K562 (cell line): ENCODE measurements around the gene DDX54. TPM values are rescaled to one million over a fixed set of nuclear protein-coding genes. Genes with fewer than 3 reads are reported as not detected.

ENCODE experiments used
- ATAC-seq: fragments of 200-7000 bp; cut with Tn5 transposase; 3 replicates; pipeline ENCODE4 v1.9.1; 2020; ENCODE audit warnings: moderate library complexity
- BruUV-seq: library from RNA; stranded (reverse); fragments of 400-500 nt; replicated peaks from 2 replicates; lab custom pipeline; 2021; lab: Mats Ljungman, UMichigan
- CTCF ChIA-PET: fragments of 300-600 bp; formaldehyde crosslinking; extraction: SDS; loops from one replicate; lab custom pipeline; 2021; ENCODE audit warnings: low intra/inter-chr PET ratio; lab: Yijun Ruan, JAX
- POLR2A ChIA-PET: fragments of 300-600, 350-650 bp; sonication (Branson Sonifier 250); formaldehyde crosslinking; extraction: SDS; loops from one replicate; lab custom pipeline; 2021; ENCODE audit warnings: antibody characterized with exemption, inconsistent platforms; lab: Yijun Ruan, JAX
- DNase-seq, 4 experiments: peaks; one replicate each; pipeline versions ENCODE4 v3.0.0 to v3.0.0-alpha.2; 2011 to 2018; ENCODE audit warnings: low spot score in 3 of 4, mixed read lengths in 3 of 4; ENCODE audit errors: extremely low read depth in 1 of 4
- FAIRE-seq: peaks from 2 replicates; lab custom pipeline; 2011; peaks lifted over from hg19 to GRCh38; lab: Jason Lieb, UNC
- H2AFZ ChIP-seq: 2 replicates; pipeline ENCODE4 v1.6.0; 2011; ENCODE audit warnings: low read depth, low read length, control low read depth, inconsistent platforms
- H3K27ac ChIP-seq: fragments of 200-600 bp; 3 replicates; pipeline ENCODE4 v1.8.0; 2011; ENCODE audit warnings: low read depth, mild to moderate bottlenecking, control low read depth, inconsistent platforms, low read length, moderate library complexity, mixed read lengths; ENCODE audit errors: extremely low read depth
- H3K27me3 ChIP-seq, 2 experiments: fragments of 300-600 bp in 1 of 2; 2 replicates in 1 of 2; 3 replicates in 1 of 2; pipeline versions ENCODE4 v1.6.0 to v1.8.0; 2011; ENCODE audit warnings: inconsistent platforms in 2 of 2, low read length in 2 of 2, mild to moderate bottlenecking in 1 of 2, mixed read lengths in 1 of 2, moderate library complexity in 1 of 2; ENCODE audit not compliant: control insufficient read depth in 2 of 2, insufficient read depth in 2 of 2
- H3K36me3 ChIP-seq: fragments of 300-600 bp; 3 replicates; pipeline ENCODE4 v1.8.0; 2011; ENCODE audit warnings: mild to moderate bottlenecking, low read length, inconsistent platforms; ENCODE audit not compliant: control insufficient read depth, insufficient read depth
- H3K4me1 ChIP-seq, 2 experiments: fragments of 200-600 bp in 1 of 2; replicated peaks in 1 of 2; 2 replicates in 1 of 2; 3 replicates in 1 of 2; pipeline versions ENCODE4 v1.5.1 to v1.8.0; 2011; ENCODE audit warnings: inconsistent platforms in 2 of 2, low read length in 2 of 2, mild to moderate bottlenecking in 1 of 2, mixed read lengths in 1 of 2, moderate library complexity in 1 of 2; ENCODE audit not compliant: control insufficient read depth in 2 of 2, insufficient read depth in 2 of 2
- H3K4me2 ChIP-seq: 2 replicates; pipeline ENCODE4 v1.6.1; 2011; ENCODE audit warnings: low read length, control low read depth, inconsistent platforms, mixed read lengths; ENCODE audit not compliant: insufficient read depth
- H3K4me3 ChIP-seq: fragments of 200-600 bp; sonication (generic), shearing (Covaris generic); 2 replicates; pipeline ENCODE4 v1.5.1; 2016; ENCODE audit warnings: control low read depth, inconsistent platforms
- H3K79me2 ChIP-seq: fragments of 200-600 bp; 3 replicates; pipeline ENCODE4 v1.8.0; 2011; ENCODE audit warnings: low read length, inconsistent platforms; ENCODE audit not compliant: control insufficient read depth, insufficient read depth
- H3K9ac ChIP-seq, 2 experiments: 2 replicates each; pipeline versions ENCODE4 v1.6.0 to v1.6.1; 2011; ENCODE audit warnings: low read depth in 2 of 2, low read length in 2 of 2, control low read depth in 1 of 2, inconsistent platforms in 1 of 2, mild to moderate bottlenecking in 1 of 2, mixed read lengths in 1 of 2; ENCODE audit not compliant: insufficient read depth in 1 of 2
- H3K9me1 ChIP-seq: one replicate; pipeline ENCODE4 v1.6.0; 2011; ENCODE audit warnings: inconsistent platforms, mild to moderate bottlenecking, low read length, moderate library complexity; ENCODE audit not compliant: control insufficient read depth, insufficient read depth
- H3K9me3 ChIP-seq: replicated peaks from 2 replicates; pipeline ENCODE4 v1.5.1; 2011; ENCODE audit warnings: low read depth, low read length, inconsistent platforms; ENCODE audit not compliant: control insufficient read depth, insufficient read depth
- H4K20me1 ChIP-seq: replicated peaks from 2 replicates; pipeline ENCODE4 v1.6.1; 2011; ENCODE audit warnings: low read length, inconsistent platforms, mixed read lengths; ENCODE audit not compliant: control insufficient read depth, insufficient read depth
- ADNP ChIP-seq: fragments of 200-800 bp; sonication (Bioruptor generic); IDR thresholded peaks from 2 replicates; pipeline ENCODE4 v1.6.1; 2016; ENCODE audit warnings: missing genetic modification characterization, missing compliant biosample characterization
- BCOR ChIP-seq: fragments of 450-650 bp; IDR thresholded peaks from 2 replicates; pipeline ENCODE4 v1.6.1; 2016
- HMGXB4 ChIP-seq: sonication (generic); formaldehyde crosslinking; IDR thresholded peaks from 2 replicates; pipeline ENCODE4 v1.8.1; 2023; ENCODE audit warnings: mild to moderate bottlenecking, missing genetic modification reagents
- RBM25 ChIP-seq: fragments of 200-400 bp; formaldehyde crosslinking; IDR thresholded peaks from 2 replicates; pipeline ENCODE4 v1.6.1; 2018; ENCODE audit warnings: low read length, low read depth, moderate library complexity; ENCODE audit not compliant: severe bottlenecking
- ZNF174 ChIP-seq: fragments of 250-450 bp; sonication (Bioruptor Pico); IDR thresholded peaks from 2 replicates; pipeline ENCODE4 v1.4.0; 2020; ENCODE audit warnings: mild to moderate bottlenecking
- ZNF507 ChIP-seq: conservative IDR thresholded peaks from 2 replicates; pipeline ENCODE4 v1.6.1; 2017; ENCODE audit warnings: missing genetic modification characterization, missing compliant biosample characterization
- WGBS: fragments of 100-300 bp; shearing (Covaris generic); methylation state at CpG from one replicate; pipeline ENCODE4 v1.1.6; 2016; ENCODE audit warnings: low coverage, mixed read lengths; ENCODE audit not compliant: insufficient coverage; ENCODE audit errors: missing lambda C conversion rate; 5-methylcytosine and 5-hydroxymethylcytosine counted together
- in situ Hi-C: fragments of 300-500 bp; cut with MboI; formaldehyde crosslinking; loops from 4 replicates; pipeline ENCODE4 v1.15.0; 2018; ENCODE audit warnings: inconsistent platforms, mixed read lengths
- intact Hi-C: fragments of 100-400 bp; cut with micrococcal nuclease; formaldehyde crosslinking; loops from 2 replicates; pipeline ENCODE4 v1.14.2; 2022
- polyA plus RNA-seq, 8 experiments: library from polyadenylated mRNA; depleted of rRNA in 4 of 8; stranded (reverse) in 5 of 8; unstranded in 3 of 8; fragments of >200 nt; fragmentation: Nextera tagmentation in 2 of 8; fragmentation: Illumina TruSeq in 1 of 8; extraction: Ambion mirVana in 2 of 8; extraction: Trizol in 1 of 8; gene quantifications; 2 replicates each; pipeline versions ENCODE4 v1.2.1 to v1.2.3, GENCODE V29; 2011 to 2014; ENCODE audit warnings: inconsistent platforms in 1 of 8, missing spikeins in 1 of 8
- total RNA-seq, 7 experiments: library from RNA; depleted of rRNA in 6 of 7; stranded (reverse); fragments of >200 nt in 6 of 7; fragmentation: Illumina TruSeq in 2 of 7; extraction: Trizol in 2 of 7; gene quantifications; 2 replicates each; pipeline versions ENCODE4 v1.2.1 to v1.2.3, GENCODE V29; 2011 to 2021; ENCODE audit warnings: low replicate concordance in 1 of 7
- TF ChIP-seq, protein P1 (sequence below), 2 experiments: fragments of 450-650 bp; formaldehyde crosslinking in 1 of 2; IDR thresholded peaks; 2 replicates each; pipeline versions ENCODE4 v1.4.0 to v1.6.1; 2014 to 2020; ENCODE audit warnings: mild to moderate bottlenecking in 2 of 2, borderline replicate concordance in 1 of 2, low read depth in 1 of 2
- TF ChIP-seq, protein P2 (sequence below): fragments of 250-450 bp; sonication (Bioruptor Pico); IDR thresholded peaks from 2 replicates; pipeline ENCODE4 v1.5.0; 2021; ENCODE audit warnings: mild to moderate bottlenecking, borderline replicate concordance
- TF ChIP-seq, protein P3 (sequence below): sonication (generic); formaldehyde crosslinking; IDR thresholded peaks from 2 replicates; pipeline ENCODE4 v1.9.0; 2022; ENCODE audit warnings: mild to moderate bottlenecking, missing genetic modification reagents

The DDX54 gene
- total and polyA plus RNA-seq, 9 of the 15 experiments (the other 6 are each of a cell fraction or from before 2014, with no cell fraction given), result 1.4 to 135 (median 51.4) TPM

- H3K27ac ChIP-seq, result no peak overlapping the region
- ChIA-PET POLR2A (no interaction called here), CTCF (no interaction called here)
- peaks cover 28 to 65% of the 10 kb centered on the region in 2 experiments; a peak in 4 of 5 replicates for H3K27me3 ChIP-seq
- H3K4me2 ChIP-seq, result no peak overlapping the region
- intact Hi-C loops (no loop called here), in situ Hi-C loops (no loop called here)
- WGBS, result 25% methylated on average over 3 of the region's 3 CpGs
- FAIRE-seq (no peak), DNase-seq (no peak), ATAC-seq (no peak)
- no peaks in the 10 kb centered on the region for H3K9me3 ChIP-seq
- BruUV-seq, result no TSS peak
- H3K4me1 ChIP-seq, result peaks cover 0 to 17% of the 10 kb centered on the region in 2 experiments; a peak in 1 of 5 replicates
- no peak overlapping the region for H3K9ac ChIP-seq
- H2AFZ ChIP-seq, result no peak overlapping the region
- no peak overlapping the region for H3K4me3 ChIP-seq
- H3K9me1 ChIP-seq, result no peaks in the 10 kb centered on the region
- H3K79me2 ChIP-seq, result no peaks in the 10 kb centered on the region
- no peaks in the 10 kb centered on the region for H3K36me3 ChIP-seq
- H4K20me1 ChIP-seq, result peaks cover 17% of the 10 kb centered on the region; the same call in 1 of the 2 replicates
- TF ChIP-seq, protein P1, sequence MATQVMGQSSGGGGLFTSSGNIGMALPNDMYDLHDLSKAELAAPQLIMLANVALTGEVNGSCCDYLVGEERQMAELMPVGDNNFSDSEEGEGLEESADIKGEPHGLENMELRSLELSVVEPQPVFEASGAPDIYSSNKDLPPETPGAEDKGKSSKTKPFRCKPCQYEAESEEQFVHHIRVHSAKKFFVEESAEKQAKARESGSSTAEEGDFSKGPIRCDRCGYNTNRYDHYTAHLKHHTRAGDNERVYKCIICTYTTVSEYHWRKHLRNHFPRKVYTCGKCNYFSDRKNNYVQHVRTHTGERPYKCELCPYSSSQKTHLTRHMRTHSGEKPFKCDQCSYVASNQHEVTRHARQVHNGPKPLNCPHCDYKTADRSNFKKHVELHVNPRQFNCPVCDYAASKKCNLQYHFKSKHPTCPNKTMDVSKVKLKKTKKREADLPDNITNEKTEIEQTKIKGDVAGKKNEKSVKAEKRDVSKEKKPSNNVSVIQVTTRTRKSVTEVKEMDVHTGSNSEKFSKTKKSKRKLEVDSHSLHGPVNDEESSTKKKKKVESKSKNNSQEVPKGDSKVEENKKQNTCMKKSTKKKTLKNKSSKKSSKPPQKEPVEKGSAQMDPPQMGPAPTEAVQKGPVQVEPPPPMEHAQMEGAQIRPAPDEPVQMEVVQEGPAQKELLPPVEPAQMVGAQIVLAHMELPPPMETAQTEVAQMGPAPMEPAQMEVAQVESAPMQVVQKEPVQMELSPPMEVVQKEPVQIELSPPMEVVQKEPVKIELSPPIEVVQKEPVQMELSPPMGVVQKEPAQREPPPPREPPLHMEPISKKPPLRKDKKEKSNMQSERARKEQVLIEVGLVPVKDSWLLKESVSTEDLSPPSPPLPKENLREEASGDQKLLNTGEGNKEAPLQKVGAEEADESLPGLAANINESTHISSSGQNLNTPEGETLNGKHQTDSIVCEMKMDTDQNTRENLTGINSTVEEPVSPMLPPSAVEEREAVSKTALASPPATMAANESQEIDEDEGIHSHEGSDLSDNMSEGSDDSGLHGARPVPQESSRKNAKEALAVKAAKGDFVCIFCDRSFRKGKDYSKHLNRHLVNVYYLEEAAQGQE (IDR thresholded peaks at IDR 0.05; ENCODE audit: borderline replicate concordance), result no peak
- TF ChIP-seq, protein P1 (CRISPR knock-in tag; IDR thresholded peaks at IDR 0.05; ENCODE audit: low read depth), result no peak
- TF ChIP-seq, protein P2, sequence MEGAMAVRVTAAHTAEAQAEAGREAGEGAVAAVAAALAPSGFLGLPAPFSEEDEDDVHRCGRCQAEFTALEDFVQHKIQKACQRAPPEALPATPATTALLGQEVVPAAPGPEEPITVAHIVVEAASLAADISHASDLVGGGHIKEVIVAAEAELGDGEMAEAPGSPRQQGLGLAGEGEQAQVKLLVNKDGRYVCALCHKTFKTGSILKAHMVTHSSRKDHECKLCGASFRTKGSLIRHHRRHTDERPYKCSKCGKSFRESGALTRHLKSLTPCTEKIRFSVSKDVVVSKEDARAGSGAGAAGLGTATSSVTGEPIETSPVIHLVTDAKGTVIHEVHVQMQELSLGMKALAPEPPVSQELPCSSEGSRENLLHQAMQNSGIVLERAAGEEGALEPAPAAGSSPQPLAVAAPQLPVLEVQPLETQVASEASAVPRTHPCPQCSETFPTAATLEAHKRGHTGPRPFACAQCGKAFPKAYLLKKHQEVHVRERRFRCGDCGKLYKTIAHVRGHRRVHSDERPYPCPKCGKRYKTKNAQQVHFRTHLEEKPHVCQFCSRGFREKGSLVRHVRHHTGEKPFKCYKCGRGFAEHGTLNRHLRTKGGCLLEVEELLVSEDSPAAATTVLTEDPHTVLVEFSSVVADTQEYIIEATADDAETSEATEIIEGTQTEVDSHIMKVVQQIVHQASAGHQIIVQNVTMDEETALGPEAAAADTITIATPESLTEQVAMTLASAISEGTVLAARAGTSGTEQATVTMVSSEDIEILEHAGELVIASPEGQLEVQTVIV (CRISPR knock-in tag), result no peak
- TF ChIP-seq BCOR (peak; percentile 35; the same call in 1 of the 2 replicates), RBM25 (peak; percentile 81), ADNP (tag) (peak; percentile 51; the same call in 1 of the 2 replicates), HMGXB4 (CRISPR knock-in tag) (no peak), ZNF174 (CRISPR knock-in tag) (no peak), ZNF507 (tag) (no peak)
- TF ChIP-seq, protein P3, sequence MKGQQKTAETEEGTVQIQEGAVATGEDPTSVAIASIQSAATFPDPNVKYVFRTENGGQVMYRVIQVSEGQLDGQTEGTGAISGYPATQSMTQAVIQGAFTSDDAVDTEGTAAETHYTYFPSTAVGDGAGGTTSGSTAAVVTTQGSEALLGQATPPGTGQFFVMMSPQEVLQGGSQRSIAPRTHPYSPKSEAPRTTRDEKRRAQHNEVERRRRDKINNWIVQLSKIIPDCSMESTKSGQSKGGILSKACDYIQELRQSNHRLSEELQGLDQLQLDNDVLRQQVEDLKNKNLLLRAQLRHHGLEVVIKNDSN (CRISPR knock-in tag), result no peak
Observed at GRCh38 chr12:113111247-113111646, 74.0 kb downstream of the DDX54 start.
